ENCODE results near the gene ALDH1L1.
"Not testable (repeated sequence)": the region's sequence is repeated elsewhere in the genome, so short reads cannot be mapped to it uniquely, and the experiment has no call there.

Gene ALDH1L1

DNA sequence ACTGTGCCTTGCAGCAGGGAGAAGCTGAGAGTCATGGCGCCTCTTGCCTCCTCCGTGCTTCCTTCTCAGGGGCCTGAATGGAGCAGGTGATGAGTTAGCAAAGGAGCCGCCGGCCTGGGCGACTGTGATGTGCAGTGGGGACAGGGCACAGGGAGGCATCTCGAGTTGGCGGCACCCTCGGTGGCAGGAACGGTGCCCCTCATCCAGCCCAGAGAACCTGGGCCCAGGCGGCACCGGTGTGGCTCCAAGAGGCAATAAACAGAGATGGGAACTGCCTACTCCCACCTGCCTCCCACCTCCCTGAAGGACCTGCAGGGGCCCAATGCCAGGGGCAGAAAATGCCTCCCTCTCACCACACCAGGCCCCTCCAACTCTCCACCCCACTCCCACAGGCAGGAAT lies 102.6 kb downstream of the ALDH1L1 start:
- no peak for DNase-seq

DNA sequence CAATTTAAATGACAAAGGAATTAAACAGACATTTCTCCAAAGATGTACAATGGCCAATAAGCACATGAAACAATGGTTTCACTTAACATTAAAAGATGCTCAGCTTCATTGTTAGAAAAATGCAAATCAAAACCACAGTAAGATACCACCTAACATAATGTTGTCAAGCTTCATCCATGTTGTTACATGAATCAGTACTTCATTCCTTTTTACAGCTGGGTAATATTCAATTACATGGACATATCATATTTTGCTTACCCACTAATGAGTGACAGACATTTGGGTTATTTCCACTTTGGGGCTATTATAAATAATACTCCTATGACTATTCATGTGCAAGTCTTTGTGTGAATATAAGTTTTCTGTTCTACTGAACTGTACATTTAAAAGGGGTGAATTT lies 104.2 kb downstream of the ALDH1L1 start:
- no peak for DNase-seq

DNA sequence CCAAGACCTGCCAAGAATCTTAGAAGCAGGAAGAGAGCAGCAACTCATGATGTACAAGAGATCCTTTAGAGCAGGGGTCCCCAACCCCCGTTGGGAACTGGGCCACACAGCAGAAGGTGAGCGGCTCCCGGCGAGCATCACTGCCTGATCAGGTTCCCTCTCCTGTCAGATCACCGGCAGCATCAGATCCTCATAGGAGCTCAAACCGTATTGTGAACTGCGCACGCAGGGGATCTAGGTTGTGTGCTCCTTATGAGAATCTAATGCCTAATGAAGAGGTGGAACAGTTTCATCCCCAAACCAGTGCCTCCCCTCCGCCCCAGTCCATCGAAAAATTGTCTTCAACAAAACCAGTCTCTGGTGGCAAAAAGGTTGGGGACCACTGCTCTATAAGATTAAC lies 110.2 kb downstream of the ALDH1L1 start:
- DNase-seq = no peak

DNA sequence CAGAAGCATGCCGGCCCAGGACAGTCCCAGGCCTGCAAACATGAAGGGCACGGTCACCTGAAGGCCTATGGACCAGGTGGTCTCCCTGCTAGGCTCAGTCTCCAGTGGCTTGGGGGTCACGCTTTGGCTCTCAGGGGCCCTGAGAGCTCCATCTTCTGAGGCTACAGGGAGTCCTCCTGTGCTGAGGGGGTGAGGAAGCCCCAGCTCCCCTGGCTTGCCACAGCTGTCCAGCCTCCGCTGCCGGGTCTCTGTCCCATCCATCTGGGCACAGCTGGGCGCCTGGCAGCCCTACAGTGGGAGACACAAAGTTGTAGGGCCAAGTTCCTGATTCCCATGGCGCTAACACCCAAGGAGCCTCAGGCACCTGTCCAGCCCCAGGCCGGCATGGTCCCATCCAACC lies 112.4 kb downstream of the ALDH1L1 start:
- no peak for DNase-seq

DNA sequence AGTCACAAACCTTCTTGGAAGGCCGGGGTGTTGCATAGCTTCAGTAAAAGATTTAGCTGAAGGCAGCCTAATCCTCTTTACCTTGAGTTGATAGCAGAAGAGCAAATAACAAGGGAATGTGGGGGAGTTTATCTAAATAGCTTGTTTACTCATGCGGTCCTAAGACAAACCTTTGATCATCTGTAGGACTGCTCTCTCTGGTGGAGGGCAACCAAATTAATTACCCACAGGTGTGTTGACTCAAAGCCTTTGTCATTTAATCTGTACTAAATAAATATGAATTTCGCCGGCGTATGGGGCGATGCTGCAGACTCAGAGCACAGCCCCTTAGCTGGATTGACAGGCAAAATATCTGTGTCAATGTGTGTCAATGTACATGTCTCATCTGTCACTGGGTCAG lies 113.7 kb downstream of the ALDH1L1 start:
- not testable (repeated sequence) for DNase-seq

DNA sequence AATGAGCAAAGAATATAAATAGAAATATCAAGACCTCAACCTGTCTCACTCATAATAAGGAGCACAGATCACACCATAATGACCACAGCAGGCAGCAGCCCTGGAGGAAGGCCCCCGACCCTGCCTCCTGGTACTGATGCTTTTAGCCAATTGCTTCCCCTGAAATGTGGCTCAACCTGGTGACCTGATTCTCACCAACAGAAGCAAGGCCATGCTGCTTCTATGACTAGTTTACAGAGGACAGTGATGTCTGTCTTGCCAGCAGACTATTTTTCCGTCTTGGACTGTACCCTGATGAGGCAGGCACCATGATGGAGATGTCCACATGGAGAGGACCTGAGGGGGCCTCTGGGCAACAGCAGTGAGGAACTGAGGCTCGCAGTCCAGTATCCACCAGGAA lies 114.5 kb downstream of the ALDH1L1 start:
- no peak for DNase-seq

- no peak for DNase-seq
Observed at GRCh38 chr3:126064627-126065258, 115.6 kb downstream of the ALDH1L1 start.

- no peak for DNase-seq
Observed at GRCh38 chr3:126063358-126063965, 116.9 kb downstream of the ALDH1L1 start.

GRCh38 chr3:126061301-126062032 lies 118.9 kb downstream of the ALDH1L1 start:
- DNase-seq = no peak

- DNase-seq = no peak
Observed at GRCh38 chr3:126060613-126061145, 119.7 kb downstream of the ALDH1L1 start.

DNA sequence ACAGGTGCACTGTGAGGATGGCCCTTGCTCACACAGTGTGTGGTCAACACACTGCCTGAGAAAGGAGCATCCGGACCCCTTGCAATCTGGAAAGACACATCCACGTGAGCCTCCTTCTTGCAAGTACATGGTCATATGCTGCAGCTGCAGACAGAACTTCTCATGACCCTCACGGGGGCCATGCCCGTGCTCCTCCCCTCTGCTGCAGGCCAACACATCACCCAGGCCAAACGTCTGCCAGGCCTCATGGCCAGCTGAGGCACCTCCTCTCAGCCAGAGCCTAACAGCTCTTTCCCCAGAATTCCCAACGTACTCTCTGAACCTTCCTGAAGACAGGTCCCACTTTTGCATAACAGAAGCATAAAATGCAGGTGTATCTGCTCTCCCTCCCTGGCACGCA lies 121.7 kb downstream of the ALDH1L1 start:
- no peak for DNase-seq

GRCh38 chr3:126057936-126058335 lies 122.5 kb downstream of the ALDH1L1 start:
- no peak for DNase-seq

GRCh38 chr3:126057501-126057819 lies 122.9 kb downstream of the ALDH1L1 start:
- no peak for DNase-seq

GRCh38 chr3:126056681-126057500 lies 123.5 kb downstream of the ALDH1L1 start:
- DNase-seq = no peak

DNA sequence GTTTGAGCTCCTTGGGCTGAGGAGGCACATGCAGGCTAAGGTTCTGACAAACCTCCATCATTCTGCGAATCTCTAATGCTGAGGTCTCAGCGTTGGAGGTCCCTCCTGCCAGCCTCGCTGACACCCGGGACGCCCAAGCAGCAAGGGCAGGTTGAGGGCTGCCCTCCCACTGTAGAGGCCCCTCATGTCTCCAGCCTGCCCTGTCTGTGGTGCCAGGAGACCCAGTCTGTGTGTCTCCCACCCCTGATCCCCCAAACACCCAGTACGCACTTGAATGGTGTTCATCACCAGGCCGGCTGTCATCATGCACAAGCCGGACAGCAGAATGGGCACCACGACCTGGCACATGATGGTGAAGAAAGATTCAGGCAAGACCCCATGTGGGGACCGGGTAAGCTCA lies 124.3 kb downstream of the ALDH1L1 start:
- no peak for DNase-seq

- no peak for DNase-seq
Observed at GRCh38 chr3:126054870-126055269, 125.5 kb downstream of the ALDH1L1 start.

- no peak for DNase-seq
Observed at GRCh38 chr3:126053949-126054569, 126.3 kb downstream of the ALDH1L1 start.
